ENCODE data around the gene ECM2.

The ECM2 gene

GRCh38 chr9:92467041-92467440 lies 68.7 kb downstream of the ECM2 start:
- no peak for DNase-seq (ENCODE audit: low read depth)

GRCh38 chr9:92463984-92464383 lies 71.8 kb downstream of the ECM2 start:
- peak; percentile 93 for DNase-seq (ENCODE audit: low read depth)

- DNase-seq (ENCODE audit: low read depth), result no peak
Measured at GRCh38 chr9:92463387-92463786, 72.4 kb downstream of the ECM2 start.

- no peak for DNase-seq (ENCODE audit: low read depth)
Measured at GRCh38 chr9:92457576-92457975, 78.2 kb downstream of the ECM2 start.

- DNase-seq (ENCODE audit: low read depth), result no peak
Measured at GRCh38 chr9:92455217-92455616, 80.6 kb downstream of the ECM2 start.

GRCh38 chr9:92446536-92446935 lies 89.3 kb downstream of the ECM2 start:
- no peak for DNase-seq (ENCODE audit: low read depth)
